Activated naive CD4-positive, alpha-beta T cell (primary cell): ENCODE measurements around the gene UTP18.
"Not testable (repeated sequence)": the region's sequence is repeated elsewhere in the genome, so short reads cannot be mapped to it uniquely, and the experiment has no call there.

Experiments
- DNase-seq, 4 experiments: peaks; one replicate each; lab custom pipeline; 2025; lab: John Stamatoyannopoulos, UW

UTP18 gene

GRCh38 chr17:51260237-51261023 is at the start of gene UTP18:
UTP18 (plus strand) TSS chr17:51260546; CDS start chr17:51260585, 39 bp downstream.
- peak; percentile 88 to 94 (median 92) for DNase-seq

DNA sequence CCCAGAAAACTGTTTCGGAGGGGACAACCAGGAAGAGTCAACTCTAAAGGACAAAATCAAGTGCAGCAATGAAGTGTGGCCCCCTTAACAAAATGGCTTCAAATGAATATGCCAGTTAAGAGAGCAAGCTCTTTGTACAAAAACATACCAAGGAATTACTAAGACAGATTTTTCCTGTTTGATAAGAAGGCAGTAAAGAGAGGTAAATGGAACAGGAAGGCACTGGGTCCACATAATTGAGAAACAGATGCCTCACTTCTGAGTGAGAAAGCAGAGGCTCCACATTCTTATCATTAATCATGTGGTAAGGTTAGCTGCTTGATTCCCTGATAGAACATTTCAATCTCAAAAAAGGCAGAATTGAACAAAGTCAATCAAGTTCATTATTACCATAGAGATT is 45.4 kb upstream of the UTP18 start:
- DNase-seq = no peak

GRCh38 chr17:51217946-51218345 is 42.4 kb upstream of the UTP18 start:
- no peak for DNase-seq

- DNase-seq = no peak
Observed at GRCh38 chr17:51221322-51221721, 39.0 kb upstream of the UTP18 start.

GRCh38 chr17:51224402-51225262 is 35.7 kb upstream of the UTP18 start:
- no peak for DNase-seq

DNA sequence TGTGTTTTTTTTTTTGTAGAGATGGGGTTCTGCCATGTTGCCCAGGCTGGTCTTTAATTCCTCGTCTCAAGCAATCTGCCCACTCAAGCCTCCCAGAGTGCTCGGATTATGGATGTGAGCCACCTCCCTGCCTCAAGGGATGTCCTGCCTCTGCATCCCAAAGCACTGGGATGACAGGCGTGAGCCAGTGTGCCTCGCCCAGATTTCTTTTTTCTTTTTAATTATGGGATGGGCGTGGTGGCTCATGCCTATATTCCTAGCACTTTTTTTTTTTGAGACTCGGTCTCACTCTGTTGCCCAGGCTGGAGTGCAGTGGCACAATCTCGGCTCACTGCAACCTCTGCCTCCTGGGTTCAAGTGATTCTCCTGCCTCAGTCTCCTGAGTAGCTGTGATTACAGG is 34.8 kb upstream of the UTP18 start:
- not testable (repeated sequence) for DNase-seq

DNA sequence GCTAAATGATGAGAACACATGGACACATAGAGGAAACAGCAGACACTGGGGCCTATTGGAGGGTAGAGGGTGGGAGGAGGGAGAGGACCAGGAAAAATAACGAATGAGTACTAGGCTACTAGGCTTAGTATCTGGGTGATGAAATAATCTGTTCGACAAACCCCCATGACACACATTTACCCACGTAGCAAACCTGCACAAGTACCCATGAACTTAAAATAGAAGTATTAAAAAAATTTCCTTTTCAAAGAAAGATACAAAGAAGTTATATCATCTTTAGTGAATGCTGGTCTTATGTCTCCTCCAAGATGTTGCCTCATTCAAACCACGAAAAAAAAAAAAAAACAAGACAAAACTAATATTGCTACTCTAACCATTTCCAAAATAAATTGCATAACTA is 32.2 kb upstream of the UTP18 start:
- no peak for DNase-seq

DNA sequence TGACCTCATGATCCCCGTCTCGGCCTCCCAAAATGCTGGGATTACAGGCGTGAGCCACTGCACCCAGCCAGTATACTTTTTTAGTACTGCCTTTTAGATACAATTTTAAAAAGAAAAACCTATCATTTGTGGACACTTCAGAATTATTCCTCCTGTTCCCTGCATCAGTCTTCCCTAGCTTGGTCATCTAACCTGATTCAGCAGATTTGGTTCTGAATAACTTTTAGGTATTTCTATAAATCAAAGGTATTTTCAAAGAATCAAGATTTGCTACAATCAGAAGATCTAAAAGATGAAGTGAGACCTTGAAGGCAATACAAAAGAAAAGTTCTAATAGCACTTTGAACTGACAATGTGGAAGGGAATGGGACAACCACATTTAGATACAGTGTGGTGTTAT is 30.5 kb upstream of the UTP18 start:
- DNase-seq = no peak

- no peak for DNase-seq
Observed at GRCh38 chr17:51230306-51230705, 30.0 kb upstream of the UTP18 start.

DNA sequence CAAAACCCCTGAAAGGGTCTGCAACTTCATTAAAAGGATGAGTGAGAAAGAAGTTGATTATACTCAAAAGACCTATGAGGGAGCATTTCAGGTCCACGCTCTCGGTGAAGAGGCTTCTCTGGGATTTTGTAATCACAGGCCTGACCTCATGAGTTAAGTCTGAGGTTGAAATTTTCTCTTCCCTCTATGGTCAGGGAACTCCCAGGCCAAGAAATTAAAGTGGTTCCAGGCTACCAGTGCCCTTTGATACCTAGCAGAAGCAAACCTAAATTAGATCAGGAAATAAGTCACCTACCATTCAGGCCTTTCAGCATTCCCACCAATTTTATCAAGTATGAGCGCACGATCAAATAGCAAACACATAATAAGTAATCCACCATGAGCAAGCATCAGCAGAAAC is 28.3 kb upstream of the UTP18 start:
- DNase-seq = no peak

DNA sequence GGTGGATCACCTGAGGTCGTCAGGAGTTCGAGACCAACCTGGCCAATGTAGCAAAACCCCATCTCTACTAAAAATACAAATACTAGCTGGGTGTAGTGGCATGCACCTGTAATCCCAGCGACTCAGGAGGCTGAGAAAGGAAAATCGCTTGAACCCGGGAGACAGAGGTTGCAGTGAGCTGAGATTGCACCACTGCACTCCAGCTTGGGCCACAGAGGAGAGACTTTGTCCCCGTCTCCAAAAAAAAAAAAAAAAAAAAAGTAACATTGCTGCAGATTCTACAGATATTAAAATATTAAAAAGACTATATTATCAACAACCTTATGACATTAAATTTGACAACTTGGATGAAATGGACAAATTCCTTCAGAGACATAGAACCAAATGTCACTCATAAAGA is 26.2 kb upstream of the UTP18 start:
- DNase-seq = no peak

DNA sequence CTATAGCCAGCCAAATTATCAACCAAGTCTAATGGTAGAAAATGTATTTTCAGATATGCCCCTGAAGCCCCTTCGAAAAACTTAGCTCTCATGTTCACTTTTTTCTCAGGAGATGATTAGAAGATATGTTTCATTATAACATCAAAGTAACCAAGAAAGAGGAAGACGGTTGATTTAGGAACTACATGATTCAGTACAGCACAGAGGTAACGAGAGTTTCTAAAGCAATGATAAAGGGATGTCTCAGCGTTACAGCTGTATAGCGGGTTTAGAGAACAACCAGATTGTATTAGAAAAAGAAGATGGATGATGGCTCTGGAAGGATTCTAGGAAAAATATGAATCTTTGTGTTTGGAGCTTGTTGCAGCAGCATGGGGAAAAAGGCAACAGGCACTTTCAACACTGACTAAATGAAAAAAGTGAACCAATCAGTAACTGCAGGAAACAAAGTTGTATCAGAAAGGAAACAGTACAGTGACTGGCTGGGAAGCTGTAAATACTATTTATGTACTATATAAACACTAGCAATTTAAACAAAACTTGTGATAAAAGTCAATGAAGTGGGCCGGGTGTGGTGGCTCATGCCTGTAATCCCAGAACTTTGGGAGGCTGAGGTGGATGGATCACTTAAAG is 22.0 kb upstream of the UTP18 start:
- DNase-seq = no peak

GRCh38 chr17:51240275-51240674 is 20.1 kb upstream of the UTP18 start:
- DNase-seq = no peak

- no peak for DNase-seq
Observed at GRCh38 chr17:51244041-51244440, 16.3 kb upstream of the UTP18 start.

DNA sequence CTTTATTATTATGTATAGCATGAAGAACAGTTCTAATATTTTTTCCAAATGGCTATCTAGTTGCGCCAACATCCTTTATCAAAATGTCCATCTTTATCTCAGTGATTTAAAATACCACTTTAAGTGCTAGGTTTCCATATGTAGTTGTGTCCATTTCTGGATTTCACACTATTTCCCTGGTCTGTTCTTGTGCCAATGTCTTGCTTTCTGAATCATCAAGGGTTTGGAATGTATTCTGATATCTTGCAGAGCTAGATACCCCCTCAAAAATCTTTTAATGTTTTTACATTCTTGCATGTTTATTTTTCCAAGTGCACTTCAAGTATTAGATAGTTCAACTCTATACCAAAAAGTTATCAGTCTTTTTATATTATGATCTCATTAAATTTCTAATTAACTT is 14.8 kb upstream of the UTP18 start:
- DNase-seq = no peak

- DNase-seq = no peak
Observed at GRCh38 chr17:51250314-51250840, 10.0 kb upstream of the UTP18 start.

- no peak for DNase-seq
Observed at GRCh38 chr17:51251010-51251409, 9.3 kb upstream of the UTP18 start.

DNA sequence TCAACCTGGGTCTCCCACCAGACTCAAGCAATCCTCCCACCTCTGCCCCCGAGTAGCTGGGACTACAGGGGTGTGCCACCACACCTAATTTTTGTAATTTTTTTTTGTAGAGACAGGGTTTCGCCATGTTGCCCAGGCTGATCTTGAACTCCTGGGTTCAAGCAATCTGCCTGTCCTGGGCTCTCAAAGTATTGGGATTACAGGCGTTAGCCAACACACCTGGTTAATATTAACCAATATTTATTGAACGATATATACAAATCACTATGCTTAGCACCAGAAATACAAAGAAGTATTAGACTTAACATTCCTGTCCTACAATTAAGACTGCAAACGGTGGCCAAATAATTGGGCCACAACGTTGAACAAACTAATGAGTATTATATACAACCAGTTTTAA is 4.7 kb upstream of the UTP18 start:
- no peak for DNase-seq

DNA sequence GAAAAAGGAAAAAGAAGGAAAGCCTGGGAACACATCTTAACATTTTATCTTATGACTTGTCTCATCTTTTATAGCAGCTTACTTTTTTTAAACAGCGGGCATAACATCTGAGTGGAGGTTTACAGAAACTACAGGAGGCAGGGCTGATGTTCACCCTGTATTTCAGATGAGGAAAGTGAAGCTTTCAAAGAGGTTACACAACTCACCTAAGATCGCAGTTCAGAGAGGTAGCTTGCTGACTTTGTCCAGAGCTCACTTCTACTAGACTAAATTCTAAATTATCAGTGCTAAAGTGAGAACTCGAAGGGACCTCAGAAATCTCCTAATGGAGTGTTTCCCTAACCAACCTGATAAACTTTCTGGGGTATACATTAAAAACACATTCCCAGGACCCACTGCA is 4.2 kb upstream of the UTP18 start:
- no peak for DNase-seq

- no peak for DNase-seq
Observed at GRCh38 chr17:51257150-51258081, 2.9 kb upstream of the UTP18 start.
